HS-5 (cell line): ENCODE results near the gene KRTAP12-2.
"Not testable (repeated sequence)": the region's sequence is repeated elsewhere in the genome, so short reads cannot be mapped to it uniquely, and the experiment has no call there.

ENCODE experiments used
- DNase-seq: peaks from one replicate; pipeline ENCODE4 v3.0.0-alpha.2; 2012; ENCODE audit warnings: low read depth

The KRTAP12-2 gene

DNA sequence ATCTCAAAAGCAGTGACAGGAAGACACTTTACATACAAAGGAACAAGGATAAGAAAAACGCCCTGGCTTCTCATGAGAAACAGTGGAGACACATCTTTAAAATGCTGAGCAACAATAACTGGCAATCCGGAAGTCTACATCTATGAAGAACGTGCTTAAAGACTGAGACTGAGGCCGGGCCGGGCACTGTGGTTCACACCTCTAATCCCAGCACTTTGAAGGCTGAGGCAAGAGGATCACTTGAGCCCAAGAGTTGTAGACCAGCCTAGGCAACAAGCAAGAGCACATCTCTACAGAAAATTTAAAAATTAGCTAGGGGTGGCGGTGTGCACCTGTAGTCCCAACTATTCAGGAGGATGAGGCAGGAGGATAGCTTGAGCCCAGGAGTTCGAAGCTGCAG is 17.4 kb upstream of the KRTAP12-2 start:
- DNase-seq = no peak

DNA sequence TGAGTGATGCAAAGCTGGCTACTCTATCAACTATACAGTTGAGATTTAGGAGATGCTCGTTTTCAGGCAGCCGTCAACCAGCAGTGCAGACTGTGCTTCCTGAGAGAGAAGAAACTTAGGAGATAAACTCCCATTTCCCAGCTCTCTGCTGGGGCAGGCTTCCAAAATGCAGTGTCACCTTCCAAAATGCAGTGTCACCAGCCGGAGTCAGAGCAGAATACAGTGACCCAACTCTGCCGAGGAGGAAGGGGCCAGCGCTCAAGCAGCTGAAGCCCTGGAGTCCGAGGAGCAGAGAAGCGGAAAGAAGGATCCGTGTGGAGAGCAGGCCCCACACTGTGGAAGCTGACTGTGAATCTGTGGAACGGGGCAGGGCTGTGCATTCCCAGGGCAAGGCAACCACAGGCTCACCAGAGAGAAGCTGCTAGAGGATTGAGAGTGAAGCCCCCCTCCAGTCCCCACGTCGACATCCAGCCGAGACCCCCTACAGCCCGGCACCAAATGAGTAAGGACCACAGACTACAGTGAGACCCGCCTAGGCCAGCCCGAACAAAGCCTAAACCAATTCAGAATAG is 15.9 kb upstream of the KRTAP12-2 start:
- DNase-seq = no peak

DNA sequence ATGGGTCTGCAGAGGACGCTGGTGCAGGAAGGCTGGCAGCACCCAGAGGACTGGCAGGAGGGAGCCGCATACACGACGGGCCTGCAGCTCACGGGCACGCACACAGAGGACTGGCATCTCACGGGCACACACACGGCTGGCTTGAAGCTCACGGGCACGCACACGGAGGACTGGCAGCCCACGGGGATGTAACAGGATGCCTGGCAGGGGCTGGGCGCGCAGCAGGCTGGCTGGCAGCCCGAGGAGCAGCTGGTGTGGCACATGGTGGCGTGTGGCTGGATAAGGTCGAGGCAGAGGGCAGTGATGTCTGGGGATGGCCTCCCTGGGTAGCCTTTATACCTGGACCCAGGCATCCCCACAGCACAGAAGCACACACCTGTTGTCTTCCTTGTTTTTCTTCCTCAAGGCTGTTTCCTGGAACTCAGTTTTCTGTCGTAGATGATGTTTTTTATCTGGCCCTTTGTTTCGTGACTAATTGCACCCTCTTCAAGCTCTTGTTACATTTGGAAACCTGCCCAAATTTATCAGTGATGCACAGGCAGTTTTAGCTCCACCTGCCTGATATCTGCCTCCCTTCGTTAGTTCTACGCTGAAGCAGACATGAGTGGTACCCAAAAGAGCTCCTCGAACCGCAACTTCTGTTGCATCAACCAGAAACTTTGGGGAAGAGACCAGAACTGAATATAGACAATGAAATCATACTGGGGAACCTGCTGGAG is 15.3 kb upstream of the KRTAP12-2 start, which contains the start of gene KRTAP12-1:
TSS of gene KRTAP12-1 (minus strand) at position 303 of the 719 bp plus-strand sequence. CDS start at position 263, 40 bp downstream.
- DNase-seq = no peak

DNA sequence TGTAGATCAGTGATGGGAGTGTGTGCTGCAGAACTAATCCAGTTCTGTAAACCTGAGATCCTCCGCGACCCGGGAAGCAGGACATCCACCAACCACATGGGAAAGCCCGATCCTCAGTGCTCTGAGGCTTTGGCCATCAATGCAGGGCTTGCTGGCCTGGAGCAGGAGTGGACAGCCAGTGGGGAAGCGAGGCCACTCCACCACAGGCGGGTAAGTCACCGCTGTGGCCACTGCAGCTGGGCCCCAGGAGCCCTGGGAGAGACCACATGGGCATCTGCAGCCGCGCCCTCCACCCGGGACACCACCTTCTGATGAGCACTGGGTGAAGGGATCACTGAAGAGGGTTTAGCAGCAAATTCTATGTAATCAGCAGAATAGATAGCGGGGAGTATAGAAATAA is 14.4 kb upstream of the KRTAP12-2 start:
- DNase-seq = no peak

DNA sequence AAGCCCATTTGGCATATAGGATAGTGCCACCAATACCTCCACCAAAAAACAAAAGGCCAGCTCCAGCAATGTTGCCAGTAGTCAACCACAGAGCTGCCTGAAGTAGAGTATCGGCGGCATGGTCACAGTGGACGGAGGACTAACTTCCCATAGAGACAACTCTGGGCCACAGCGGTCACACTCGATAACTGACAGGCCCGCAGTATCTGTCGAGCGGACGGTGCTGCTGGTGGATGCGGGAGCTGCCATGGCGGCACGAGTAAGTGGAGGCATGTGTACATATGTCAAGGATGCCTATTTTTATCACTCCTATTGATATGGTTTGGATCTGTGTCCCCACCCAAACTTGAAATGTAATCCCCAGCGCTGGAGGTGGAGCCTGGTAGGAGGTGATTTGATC is 11.2 kb upstream of the KRTAP12-2 start:
- no peak for DNase-seq

DNA sequence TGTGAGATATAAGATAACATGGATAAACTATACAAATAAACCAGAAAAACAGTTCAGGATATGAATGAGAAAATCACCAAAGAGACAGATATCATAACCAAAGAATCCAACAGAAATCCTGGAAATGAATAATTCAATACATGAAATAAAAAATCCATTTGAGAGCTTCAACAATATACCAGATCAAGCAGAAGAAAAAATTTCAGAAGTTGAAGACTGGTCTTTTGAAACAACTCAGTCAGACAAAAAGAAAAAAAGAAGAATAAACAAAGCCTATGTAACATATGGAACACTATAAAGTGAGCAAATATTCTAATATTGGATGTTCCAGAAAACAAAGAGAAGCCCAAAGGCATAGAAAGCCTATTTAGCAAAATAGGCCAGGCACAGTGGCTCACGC is 5.2 kb upstream of the KRTAP12-2 start:
- no peak for DNase-seq

DNA sequence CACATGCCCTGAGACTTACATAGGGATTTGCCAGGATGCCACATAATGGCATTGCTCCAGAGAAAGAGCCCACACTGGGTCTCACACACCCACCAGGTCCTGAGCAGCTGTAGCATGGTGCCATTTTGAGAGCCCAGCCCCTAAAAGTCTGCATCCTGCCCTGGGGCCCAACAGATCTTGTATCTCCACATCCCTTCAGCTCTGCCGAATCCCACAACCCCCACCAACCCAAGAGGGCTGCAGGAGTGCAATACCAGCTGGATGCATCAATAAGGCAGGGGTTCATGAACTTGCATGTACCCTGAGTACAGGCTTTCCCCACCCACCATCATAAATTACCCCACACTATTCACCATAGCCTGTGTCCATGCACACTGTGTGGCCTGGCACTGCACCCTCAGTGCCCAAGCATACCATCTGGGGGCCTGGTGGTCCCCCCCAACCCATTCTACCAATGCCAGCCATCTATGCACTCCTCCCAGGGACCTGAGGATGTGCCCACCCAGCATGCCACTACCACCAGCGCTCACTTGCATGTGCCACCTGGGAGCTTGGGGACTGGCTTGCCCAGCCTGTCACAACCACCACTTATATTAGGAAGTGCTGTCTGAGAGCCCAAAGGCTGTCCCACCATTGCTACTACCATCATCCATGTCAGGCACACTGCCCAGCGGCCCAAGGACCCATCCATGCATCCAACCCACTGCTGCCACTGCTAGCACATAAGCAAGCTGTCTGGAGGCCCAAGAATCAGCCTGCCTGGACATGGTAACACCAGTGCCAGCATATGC is 4.1 kb upstream of the KRTAP12-2 start:
- no peak for DNase-seq

DNA sequence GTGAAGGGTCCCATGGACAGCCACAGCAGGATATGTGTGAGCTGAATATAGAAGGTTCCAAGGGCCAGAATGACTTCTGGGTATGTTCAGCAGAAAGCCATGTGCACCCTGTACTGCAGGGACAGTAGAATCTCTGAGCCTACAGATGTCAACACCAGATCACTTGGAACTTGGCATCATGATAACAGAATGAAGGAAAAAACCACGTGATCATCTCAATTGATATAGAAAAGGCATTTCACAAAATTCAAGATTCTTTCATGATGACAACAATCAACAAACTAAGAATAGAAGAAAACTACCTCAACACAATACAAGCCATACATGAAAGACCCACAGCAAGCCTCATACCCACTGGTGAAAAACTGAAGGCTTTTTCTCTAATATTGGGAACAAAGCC is 885 bp upstream of the KRTAP12-2 start:
- no peak for DNase-seq

DNA sequence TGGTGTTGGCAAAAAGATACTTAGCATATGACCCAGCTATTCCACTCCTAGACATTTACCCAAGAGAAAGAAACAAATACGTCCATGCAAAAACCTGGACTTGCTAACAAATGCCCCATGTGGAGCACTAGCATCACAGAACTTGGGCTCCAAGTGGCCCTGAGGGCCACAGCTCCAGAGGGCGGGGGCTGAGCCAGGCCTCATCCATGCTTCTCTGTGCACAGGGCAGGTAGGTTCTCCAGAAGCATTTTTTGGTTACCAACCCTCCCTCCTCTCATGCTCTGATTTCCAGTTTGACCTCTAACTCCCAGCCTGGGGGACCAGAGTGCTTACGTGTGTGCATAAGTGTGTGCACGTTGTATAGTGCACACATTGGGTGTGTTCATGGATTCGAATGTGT is 2.0 kb downstream of the KRTAP12-2 start:
- DNase-seq = no peak

DNA sequence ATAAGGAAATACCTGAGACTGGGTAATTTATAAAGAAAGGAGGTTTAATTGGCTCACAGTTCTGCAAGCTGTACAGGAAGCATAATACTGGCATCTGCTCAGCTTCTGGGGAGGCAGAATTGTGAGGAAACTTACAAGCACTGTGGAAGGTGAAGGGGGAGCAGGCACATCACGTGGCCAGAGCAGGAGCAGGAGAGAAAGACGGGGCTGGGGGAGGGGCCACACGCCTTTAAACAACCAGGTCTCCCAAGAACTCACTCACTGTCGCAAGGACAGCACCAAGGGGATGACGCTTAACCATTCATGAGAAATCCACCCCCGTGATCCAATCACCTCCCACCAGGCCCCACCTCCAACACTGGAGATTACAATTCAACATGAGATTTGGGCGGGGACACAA is 5.2 kb downstream of the KRTAP12-2 start:
- not testable (repeated sequence) for DNase-seq

DNA sequence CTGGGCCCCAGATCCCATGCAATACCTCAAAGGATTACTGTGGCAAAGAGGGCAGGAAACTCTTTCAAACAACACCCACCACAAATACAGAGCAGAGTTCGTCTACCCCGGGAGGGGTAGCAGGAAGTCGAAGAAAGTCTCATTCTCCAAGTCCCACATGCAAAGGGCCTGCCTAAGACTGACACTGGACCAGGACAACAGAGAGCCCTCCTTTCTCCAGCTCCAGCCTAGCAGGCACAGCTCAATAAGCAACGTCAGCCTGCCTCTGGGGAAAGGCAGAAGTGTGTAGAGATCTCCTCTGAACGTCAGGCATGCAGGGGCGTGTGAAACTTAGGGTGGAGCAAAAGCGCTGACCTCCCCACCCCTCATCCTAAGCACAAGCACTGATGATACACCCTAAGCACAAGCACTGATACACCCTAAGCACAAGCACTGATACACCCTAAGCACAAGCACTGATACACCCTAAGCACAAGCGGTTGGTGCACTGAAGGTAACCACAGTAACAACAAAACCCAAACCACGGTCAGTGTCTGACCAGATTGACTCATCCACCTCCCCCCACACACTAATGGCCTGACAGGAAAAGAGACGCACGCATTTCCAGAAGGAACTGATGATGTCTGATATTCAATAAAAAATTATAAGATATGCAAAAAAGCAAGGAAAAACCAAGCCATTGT is 7.7 kb downstream of the KRTAP12-2 start:
- no peak for DNase-seq

DNA sequence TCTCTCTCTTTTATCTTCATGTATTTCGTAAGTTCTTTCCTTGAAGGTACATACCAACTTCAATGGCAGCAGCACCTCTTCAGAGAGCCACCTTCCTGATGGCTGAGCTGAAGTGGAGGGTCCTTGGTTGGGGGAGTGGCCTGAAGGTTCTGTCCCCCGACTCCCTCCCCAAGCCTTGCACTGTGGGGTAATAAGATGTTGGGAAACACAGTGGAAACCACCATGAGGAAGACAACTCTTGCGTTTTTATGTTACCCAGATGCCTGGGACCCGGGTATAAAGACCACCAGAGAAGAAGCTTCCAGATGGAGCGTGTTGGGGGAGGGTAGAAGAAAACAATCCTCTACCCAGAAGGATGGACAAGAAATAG is 8.2 kb downstream of the KRTAP12-2 start:
- DNase-seq = no peak

DNA sequence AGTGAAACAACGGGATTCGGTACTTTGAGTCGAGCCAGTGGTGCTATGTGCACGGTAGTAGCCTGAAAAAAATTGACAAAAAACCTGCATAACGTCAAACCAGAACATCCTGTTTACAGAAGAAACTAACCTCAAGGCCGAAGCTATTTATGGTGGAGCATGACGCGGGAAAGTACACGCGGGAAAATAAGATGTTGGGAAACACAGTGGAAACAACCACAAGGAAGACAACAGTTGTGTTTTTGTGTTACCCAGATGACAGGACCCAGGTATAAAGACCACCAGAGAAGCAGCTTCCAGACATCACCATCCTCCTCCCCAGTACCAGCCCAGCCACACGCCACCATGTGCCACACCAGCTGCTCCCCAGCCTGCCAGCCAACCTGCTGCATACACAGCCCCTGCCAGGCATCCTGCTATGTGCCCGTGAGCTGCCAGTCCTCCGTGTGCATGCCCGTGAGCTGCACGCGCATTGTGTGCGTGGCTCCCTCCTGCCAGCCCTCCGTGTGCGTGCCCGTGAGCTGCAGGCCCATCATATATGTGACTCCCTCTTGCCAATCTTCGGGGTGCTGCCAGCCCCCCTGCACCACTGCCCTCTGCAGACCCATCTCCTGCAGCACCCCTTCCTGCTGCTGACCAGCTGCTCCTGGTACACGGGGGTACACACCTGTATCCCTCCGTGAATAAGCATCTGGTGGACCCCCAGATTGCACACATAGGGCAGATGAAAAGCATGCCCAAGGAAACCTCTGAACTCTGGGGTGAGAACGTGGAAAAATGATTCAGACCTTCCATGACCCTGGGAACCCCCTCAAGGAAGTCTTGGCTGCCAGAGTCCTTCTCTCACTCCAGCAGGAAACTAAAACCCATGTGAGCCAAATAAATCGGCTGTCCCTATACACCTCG is 8.8 kb downstream of the KRTAP12-2 start, which contains the start of gene KRTAP12-3:
TSS of gene KRTAP12-3 (plus strand) at position 298 of the 906 bp plus-strand sequence. CDS start at position 346, 48 bp downstream.
- DNase-seq = no peak

DNA sequence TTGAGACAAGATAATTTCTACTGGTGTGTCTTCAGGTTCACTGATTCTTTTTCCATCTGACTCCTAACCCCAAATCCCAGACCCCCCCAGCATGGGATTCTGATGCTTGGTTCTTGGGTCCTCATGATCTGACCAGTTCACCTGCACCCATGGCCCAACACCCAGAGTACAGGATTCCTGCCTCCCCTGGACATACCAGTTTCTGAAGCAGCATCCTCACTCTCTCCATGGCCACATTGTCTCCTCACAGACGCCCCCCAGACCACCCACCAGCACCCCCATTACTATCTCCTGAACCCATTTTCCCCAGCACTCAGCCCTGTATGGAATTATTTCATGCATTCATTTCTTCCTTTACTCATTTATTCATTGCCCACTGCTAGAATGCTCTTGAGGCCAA is 9.9 kb downstream of the KRTAP12-2 start:
- DNase-seq = no peak

DNA sequence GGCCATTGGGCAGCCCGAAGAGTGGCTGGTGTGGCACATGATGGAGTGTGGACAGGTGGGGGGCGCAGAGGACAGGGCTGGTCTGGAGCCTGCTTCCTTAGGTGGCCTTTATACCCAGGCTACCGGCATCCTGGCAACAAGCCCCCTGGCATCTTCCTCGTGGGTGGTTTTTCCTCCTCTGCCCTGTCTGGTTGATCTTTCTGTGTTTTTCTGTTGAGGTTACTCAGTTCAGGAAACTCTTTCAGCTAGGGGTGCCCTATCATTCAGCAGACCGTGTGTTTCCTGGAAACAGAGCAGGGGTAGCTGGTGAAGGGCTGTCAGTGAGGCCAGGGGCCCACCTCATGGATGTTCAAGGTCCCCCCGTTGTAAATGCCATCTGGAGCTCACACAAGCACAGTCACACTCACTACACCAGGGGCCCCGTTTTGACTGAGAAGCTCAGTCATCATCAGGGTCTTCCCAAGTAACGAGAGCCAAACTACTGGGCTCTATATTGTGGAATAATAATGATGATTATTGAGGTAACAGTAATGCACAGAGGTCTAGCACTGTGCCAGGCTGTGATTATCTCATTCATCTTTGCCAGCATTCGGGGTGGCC is 12.1 kb downstream of the KRTAP12-2 start, which contains the start of gene KRTAP12-4:
TSS of gene KRTAP12-4 (minus strand) at position 84 of the 600 bp plus-strand sequence. CDS start at position 39, 45 bp downstream.
- no peak for DNase-seq

DNA sequence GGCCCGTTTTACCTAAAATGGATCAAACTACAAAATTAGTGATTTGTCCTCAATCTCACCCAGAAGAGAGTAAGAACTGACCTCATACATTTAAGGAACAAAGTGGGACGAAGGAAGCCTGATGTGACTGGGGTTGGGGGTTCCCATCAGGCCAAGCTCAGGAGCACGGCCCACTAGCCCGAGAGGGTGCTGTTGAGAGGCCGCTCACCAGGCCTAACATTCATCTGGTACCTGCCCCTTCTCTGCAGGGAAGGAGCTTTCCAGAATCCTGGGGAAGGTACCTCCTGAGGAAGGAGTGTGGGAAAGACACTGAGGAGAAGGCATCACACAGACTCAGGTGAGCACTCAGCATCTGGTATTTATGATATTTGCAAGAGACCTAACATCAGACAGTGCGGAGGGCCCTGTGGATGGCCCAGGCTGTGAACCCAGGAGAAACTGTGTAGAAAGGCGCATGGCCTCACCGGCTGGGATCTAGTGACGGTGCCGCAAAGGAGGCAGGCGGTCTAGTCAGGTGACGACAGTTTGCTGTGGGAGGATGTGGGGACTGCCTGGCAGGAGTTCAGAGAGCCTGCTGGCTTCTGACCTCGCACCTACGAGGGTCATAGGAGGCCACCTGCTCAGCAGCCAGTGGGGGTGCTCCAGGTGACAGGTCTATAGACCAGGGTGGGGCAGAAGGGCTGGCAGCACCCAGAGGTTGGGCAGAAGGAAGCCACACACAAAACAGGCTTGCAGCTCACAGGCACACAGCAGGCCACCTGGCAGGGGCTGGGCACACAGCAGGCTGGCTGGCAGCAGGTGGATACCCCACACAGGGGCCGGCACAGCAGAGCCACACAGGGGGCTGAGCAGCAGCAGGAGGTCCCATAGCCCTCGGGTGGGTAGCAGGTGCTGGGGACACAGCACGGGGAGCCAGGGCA is 12.8 kb downstream of the KRTAP12-2 start:
- no peak for DNase-seq

DNA sequence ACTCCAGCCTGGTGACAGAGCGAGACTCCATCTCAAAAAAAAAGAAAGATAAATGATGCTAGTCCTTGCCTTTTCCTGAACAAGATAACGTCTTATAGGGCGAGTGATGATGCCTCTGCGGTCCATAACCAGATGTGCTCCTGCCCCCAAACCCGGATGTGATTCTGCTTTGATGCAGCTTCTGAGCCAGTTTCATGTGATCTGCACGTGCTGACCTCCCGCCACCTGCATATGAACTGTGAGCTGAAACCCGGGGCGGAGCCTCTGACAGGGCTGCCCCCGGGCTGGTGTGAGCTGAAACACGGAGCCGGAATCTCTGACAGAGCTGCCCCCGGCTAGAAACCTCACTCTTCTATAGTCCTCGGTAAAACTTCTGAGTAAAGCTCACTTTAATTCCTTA is 13.6 kb downstream of the KRTAP12-2 start:
- DNase-seq = no peak

DNA sequence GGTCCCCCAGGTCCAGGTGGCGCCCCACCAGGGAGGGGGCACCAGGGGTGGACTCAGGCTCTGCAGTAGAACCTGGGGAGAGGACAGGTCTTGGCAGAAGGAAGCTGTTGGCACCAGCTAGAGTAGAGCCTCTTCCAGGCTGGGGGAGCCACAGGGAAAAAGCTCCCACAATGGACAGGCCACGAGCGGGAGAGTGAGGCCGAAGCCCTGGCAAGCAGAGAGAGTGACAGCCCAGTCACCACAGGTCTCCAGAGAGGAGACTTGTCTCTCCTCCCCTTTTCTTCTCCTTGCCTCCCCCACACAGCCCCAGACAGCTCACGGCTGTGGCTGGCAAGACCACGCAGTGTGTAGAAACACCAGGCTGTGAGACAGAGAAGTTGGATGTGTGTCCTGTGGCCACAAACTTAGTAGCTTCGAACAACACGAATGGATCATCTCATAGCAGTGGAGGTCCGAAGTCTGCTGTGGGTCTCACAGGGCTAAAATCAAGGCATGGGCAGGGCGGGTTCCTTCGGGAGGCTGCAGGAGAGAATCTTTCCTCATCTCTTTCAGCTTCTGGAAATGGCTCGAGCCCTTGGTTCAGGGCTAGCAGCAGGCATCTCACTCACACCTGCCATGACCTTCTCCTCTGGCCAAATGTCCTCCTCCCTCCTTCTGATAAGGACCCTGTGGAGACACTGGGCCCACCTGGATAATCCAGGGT is 15.6 kb downstream of the KRTAP12-2 start:
- no peak for DNase-seq
